ENCODE results near the gene ASIC2.

Gene ASIC2

DNA sequence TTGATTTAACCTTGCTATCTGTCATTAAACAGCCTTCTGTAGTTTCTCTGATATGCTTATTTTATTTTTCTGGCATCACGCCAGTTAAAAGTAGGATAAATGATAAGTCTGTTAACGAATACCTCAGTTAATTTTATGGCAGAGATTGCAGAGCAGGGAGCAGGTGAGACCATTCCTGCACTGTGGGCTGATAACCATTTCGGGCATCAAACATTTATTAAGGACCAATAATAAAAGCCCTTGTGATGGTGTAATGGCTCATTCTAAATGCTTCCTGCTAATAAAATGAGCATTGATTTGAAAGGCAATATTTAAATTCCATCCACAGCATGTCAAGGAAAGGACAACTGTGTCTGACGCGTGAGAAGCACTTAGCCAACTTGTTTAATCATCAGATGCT lies 94.1 kb downstream of the ASIC2 start:
- TF ChIP-seq GATA3 (IDR thresholded peaks at IDR 0.05; ENCODE audit: low read depth, low read length) (no peak), GATA2 (IDR thresholded peaks at IDR 0.05; ENCODE audit: low read depth, low read length) (no peak)

- no peak for TF ChIP-seq GATA3 (IDR thresholded peaks at IDR 0.05; ENCODE audit: low read depth, low read length)
- TF ChIP-seq GATA2 (IDR thresholded peaks at IDR 0.05; ENCODE audit: low read depth, low read length): no peak
Measured at GRCh38 chr17:33197342-33197741, 95.8 kb downstream of the ASIC2 start.

DNA sequence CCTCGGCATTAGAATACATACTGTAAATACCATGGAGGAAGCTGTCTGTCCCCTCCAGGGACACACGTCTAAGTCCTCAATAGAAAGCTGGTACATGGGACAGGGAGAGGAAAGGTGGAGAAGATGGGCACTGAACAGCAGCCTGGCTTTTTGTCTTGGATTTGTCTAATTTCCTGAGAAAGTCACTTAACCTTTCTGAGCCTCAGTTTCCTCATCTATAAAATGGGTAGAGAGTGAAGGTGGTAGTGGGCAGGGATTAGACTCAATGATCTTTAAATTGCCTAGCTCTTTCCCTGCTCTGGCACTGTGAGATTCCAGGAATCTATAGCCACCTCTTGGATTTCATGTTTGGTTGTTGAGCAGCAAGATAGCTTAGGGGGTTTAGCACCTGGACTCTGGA lies 96.2 kb downstream of the ASIC2 start:
- no peak for TF ChIP-seq GATA3 (IDR thresholded peaks at IDR 0.05; ENCODE audit: low read depth, low read length)
- TF ChIP-seq GATA2 (IDR thresholded peaks at IDR 0.05; ENCODE audit: low read depth, low read length): no peak

- no peak for TF ChIP-seq GATA3 (IDR thresholded peaks at IDR 0.05; ENCODE audit: low read depth, low read length)
- TF ChIP-seq GATA2 (IDR thresholded peaks at IDR 0.05; ENCODE audit: low read depth, low read length): no peak
Measured at GRCh38 chr17:33192951-33193911, 99.9 kb downstream of the ASIC2 start.

- TF ChIP-seq GATA2 (IDR thresholded peaks at IDR 0.05; ENCODE audit: low read depth, low read length) (peak; percentile 51; the same call in 1 of the 2 replicates), GATA3 (IDR thresholded peaks at IDR 0.05; ENCODE audit: low read depth, low read length) (peak; percentile 59)
Measured at GRCh38 chr17:33183487-33184026, 109.5 kb downstream of the ASIC2 start.

GRCh38 chr17:33179151-33179550 lies 113.9 kb downstream of the ASIC2 start:
- TF ChIP-seq GATA2 (IDR thresholded peaks at IDR 0.05; ENCODE audit: low read depth, low read length): no peak
- TF ChIP-seq GATA3 (IDR thresholded peaks at IDR 0.05; ENCODE audit: low read depth, low read length): no peak

GRCh38 chr17:33178681-33179080 lies 114.4 kb downstream of the ASIC2 start:
- no peak for TF ChIP-seq GATA3 (IDR thresholded peaks at IDR 0.05; ENCODE audit: low read depth, low read length)
- no peak for TF ChIP-seq GATA2 (IDR thresholded peaks at IDR 0.05; ENCODE audit: low read depth, low read length)

DNA sequence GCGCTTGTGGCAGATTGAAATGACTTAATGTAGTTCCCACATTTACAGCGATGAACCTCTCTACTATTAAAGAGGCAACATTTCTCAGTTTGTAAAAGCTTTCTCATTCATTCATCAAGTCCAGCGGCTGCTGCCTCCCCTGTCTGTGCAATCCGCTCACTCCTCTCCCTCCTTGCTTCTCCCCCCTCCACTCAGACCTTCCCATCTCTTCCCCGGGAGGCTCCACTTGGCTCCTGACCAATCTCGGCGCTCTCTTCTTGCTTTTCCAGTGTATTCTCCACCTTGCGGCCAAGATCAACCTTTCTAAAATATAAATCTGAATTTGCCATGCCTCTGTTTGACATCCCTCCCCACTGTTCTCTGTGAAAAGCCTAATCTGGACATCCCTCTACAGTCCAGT lies 117.5 kb downstream of the ASIC2 start:
- no peak for TF ChIP-seq GATA3 (IDR thresholded peaks at IDR 0.05; ENCODE audit: low read depth, low read length)
- no peak for TF ChIP-seq GATA2 (IDR thresholded peaks at IDR 0.05; ENCODE audit: low read depth, low read length)

DNA sequence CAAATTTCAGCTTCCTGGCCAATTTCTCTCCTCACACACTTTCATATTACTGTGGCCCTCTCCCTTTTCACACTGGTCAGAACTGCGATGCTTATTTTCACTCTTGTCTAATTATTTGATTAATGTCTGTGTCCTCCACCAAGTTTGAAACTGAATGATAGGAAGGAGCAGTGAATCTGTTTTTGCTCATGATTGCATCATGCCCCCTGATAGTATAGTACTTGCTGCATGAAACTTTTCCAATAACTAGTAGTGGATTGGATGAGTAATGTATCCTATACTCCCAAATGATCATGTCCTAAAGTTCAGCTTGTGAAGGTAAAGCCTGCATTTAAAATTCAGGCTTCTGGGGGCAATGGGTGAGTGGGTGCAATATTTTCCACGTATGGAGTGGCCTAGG lies 121.2 kb downstream of the ASIC2 start:
- TF ChIP-seq GATA2 (IDR thresholded peaks at IDR 0.05; ENCODE audit: low read depth, low read length) (no peak), GATA3 (IDR thresholded peaks at IDR 0.05; ENCODE audit: low read depth, low read length) (no peak)

- TF ChIP-seq GATA3 (IDR thresholded peaks at IDR 0.05; ENCODE audit: low read depth, low read length): no peak
- no peak for TF ChIP-seq GATA2 (IDR thresholded peaks at IDR 0.05; ENCODE audit: low read depth, low read length)
Measured at GRCh38 chr17:33169580-33170285, 123.4 kb downstream of the ASIC2 start.

GRCh38 chr17:33167736-33168135 lies 125.4 kb downstream of the ASIC2 start:
- TF ChIP-seq GATA2 (IDR thresholded peaks at IDR 0.05; ENCODE audit: low read depth, low read length) (no peak), GATA3 (IDR thresholded peaks at IDR 0.05; ENCODE audit: low read depth, low read length) (no peak)

DNA sequence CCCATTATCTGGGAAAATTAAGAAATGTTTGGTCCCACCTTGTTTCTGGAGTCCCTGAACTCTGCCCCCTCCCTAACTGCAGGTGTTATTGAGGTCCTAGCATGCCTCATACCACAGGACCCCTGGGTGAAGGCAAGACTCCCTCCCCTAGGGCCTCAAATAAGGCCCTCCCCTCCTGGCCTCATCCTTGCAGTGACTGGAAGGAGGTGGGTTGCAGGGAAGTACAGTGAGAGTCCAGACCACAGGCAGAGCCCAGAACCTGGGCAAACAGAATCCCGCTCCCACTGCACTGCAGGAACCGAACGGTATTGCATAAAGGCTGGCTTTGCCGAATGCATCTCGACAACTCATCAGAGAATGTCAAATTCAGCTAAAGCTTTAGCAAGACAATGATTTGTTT lies 126.6 kb downstream of the ASIC2 start:
- no peak for TF ChIP-seq GATA3 (IDR thresholded peaks at IDR 0.05; ENCODE audit: low read depth, low read length)
- TF ChIP-seq GATA2 (IDR thresholded peaks at IDR 0.05; ENCODE audit: low read depth, low read length): no peak

GRCh38 chr17:33164169-33164881 lies 128.8 kb downstream of the ASIC2 start:
- TF ChIP-seq GATA2 (IDR thresholded peaks at IDR 0.05; ENCODE audit: low read depth, low read length): no peak
- TF ChIP-seq GATA3 (IDR thresholded peaks at IDR 0.05; ENCODE audit: low read depth, low read length): no peak

Measured in SH-SY5Y (cell line).